Measurements from ENCODE around the gene ADCY7. TPM values are rescaled to one million over a fixed set of nuclear protein-coding genes. Genes with fewer than 3 reads are reported as not detected.

Gene ADCY7
- total RNA-seq, 4 donors from 2014 or later = 4.6 to 44.9 (median 14.1) TPM

DNA sequence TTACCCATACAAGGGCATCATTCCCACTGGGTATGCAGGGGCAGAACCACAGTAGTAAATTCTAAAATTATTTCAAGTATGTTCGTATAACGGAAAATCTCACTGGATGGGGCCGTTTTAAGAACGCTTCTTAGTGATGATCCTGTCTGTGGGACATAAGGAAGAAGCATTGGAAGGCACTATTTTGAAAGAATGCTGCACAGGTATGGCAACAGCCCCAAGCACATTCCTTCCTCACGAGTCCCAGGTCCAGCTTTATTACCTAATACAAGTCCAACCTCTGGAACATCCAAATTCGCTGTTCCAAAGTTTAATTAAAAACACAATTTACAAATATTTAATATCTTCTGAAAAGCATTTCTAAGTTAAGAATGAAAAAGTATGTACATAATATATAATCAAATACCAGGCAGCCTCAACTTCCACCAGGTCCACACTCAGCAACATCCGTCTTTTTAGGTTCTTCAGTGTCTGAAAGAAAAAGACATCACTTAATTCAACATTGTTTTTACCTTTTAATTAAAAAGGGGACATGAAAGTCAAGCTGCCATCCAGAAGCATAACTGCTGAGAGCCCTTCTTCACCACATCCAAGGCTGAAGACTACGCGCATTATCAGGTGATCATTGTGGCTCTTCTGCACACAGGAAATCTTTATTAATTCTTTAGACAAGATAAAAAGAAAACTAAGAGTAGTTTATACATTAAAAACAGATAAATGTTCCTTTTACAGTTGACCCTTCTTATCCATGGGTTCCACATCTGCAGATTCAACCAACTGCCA is 52.6 kb downstream of the ADCY7 start:
- peaks cover 0 to 49% (median 16%) of the 10 kb centered on the region in 4 donors for H3K36me3 ChIP-seq

DNA sequence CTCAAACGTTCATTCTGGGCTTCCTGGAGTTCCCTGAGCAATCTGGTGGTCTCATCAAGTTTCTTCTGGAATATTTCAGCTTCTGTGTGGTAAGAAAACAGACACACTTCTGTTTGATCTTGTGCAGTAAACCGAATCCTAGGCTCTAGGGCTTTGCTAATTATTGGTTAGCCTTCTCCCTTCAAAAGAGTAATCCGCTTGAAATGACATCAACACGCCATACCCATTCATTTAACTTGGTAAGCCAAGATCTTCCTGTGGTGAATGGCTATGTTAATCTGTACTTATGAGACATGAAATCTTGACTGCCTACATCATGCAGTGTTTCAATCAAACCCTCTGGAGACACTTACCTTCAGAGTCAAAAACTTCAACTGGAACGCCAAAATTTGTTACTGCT is 54.0 kb downstream of the ADCY7 start:
- intact Hi-C loops (cut with DNase I; ENCODE audit: low total_unique reads) (no loop called here), in situ Hi-C loops (cut with MboI; ENCODE audit: low pct_ligation_motif_present in 1 of 4, low pct_unique_long_range_greater_than_20kb in 1 of 4, low sequenced_read_pairs in 3 of 4) (no loop called here)
- Histone ChIP-seq H3K4me3 (no peak overlapping the region), H3K27ac (no peak overlapping the region), H3K36me3 (peaks cover 0 to 49% (median 21%) of the 10 kb centered on the region in 4 donors), H3K9me3 (no peaks in the 10 kb centered on the region), H3K4me1 (peaks cover 0 to 5% (median 0%) of the 10 kb centered on the region in 4 donors), H3K27me3 (no peaks in the 10 kb centered on the region)
- 76 to 85% methylated on average over 4 to 5 of the region's 5 CpGs for WGBS, 2 donors (ENCODE audit: low coverage in 1 of 2)
- no peak for DNase-seq
- TF ChIP-seq, protein P1, sequence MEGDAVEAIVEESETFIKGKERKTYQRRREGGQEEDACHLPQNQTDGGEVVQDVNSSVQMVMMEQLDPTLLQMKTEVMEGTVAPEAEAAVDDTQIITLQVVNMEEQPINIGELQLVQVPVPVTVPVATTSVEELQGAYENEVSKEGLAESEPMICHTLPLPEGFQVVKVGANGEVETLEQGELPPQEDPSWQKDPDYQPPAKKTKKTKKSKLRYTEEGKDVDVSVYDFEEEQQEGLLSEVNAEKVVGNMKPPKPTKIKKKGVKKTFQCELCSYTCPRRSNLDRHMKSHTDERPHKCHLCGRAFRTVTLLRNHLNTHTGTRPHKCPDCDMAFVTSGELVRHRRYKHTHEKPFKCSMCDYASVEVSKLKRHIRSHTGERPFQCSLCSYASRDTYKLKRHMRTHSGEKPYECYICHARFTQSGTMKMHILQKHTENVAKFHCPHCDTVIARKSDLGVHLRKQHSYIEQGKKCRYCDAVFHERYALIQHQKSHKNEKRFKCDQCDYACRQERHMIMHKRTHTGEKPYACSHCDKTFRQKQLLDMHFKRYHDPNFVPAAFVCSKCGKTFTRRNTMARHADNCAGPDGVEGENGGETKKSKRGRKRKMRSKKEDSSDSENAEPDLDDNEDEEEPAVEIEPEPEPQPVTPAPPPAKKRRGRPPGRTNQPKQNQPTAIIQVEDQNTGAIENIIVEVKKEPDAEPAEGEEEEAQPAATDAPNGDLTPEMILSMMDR (IDR thresholded peaks at IDR 0.05) = no peak
- TF ChIP-seq POLR2A (IDR thresholded peaks at IDR 0.05) (no peak), EP300 (IDR thresholded peaks at IDR 0.05; ENCODE audit: low read depth) (no peak), POLR2AphosphoS5 (IDR thresholded peaks at IDR 0.05) (no peak)

More for the DNA sequence above, 52.6 kb downstream of the ADCY7 start:
- H3K4me1 ChIP-seq = peaks cover 0 to 3% (median 0%) of the 10 kb centered on the region in 4 donors
- DNase-seq = no peak
- no peaks in the 10 kb centered on the region for H3K9me3 ChIP-seq
- TF ChIP-seq POLR2AphosphoS5 (IDR thresholded peaks at IDR 0.05) (no peak), EP300 (IDR thresholded peaks at IDR 0.05; ENCODE audit: low read depth) (no peak), POLR2A (IDR thresholded peaks at IDR 0.05) (no peak)
- TF ChIP-seq, protein P1 (IDR thresholded peaks at IDR 0.05) = no peak
- WGBS, 2 donors (ENCODE audit: low coverage in 1 of 2) = 91 to 92% methylated on average over 9 of the region's 9 CpGs
- in situ Hi-C loops (cut with MboI; ENCODE audit: low pct_ligation_motif_present in 1 of 4, low pct_unique_long_range_greater_than_20kb in 1 of 4, low sequenced_read_pairs in 3 of 4) (no loop called here), intact Hi-C loops (cut with DNase I; ENCODE audit: low total_unique reads) (no loop called here)
- no peak overlapping the region for H3K4me3 ChIP-seq
- H3K27ac ChIP-seq = no peak overlapping the region
- H3K27me3 ChIP-seq = no peaks in the 10 kb centered on the region

DNA sequence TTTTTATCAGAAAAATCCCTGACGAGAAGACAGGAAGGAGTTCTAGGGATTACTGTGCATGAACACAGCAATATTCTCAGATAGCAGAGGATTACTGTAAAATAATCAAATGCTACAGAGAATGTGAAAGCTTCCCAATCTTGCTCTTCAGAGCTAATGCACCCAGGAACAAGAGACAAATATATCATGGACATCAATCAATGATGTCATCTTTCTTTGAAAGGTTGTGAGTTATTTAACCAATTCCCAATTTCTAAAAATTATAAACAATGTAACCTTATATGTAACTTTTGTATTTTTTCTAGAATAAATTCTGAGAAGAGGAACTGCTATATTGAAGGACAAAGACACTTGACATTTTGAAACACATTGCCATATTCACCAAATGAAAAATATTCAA is 56.0 kb downstream of the ADCY7 start:
- DNase-seq = no peak
- Histone ChIP-seq H3K27ac (peak overlapping the region in 1 of 4 donors; percentile 8), H3K9me3 (no peaks in the 10 kb centered on the region), H3K27me3 (no peaks in the 10 kb centered on the region), H3K4me1 (peaks cover 0 to 8% (median 0%) of the 10 kb centered on the region in 4 donors), H3K4me3 (no peak overlapping the region), H3K36me3 (peaks cover 0 to 54% (median 17%) of the 10 kb centered on the region in 4 donors)
- intact Hi-C loops (cut with DNase I; ENCODE audit: low total_unique reads) = no loop called here
- in situ Hi-C loops (cut with MboI; ENCODE audit: low pct_ligation_motif_present in 1 of 4, low pct_unique_long_range_greater_than_20kb in 1 of 4, low sequenced_read_pairs in 3 of 4) = no loop called here
- WGBS, 2 donors (ENCODE audit: low coverage in 1 of 2) = 71 to 84% methylated on average over 1 of the region's 1 CpG
- TF ChIP-seq POLR2AphosphoS5 (IDR thresholded peaks at IDR 0.05) (no peak), POLR2A (IDR thresholded peaks at IDR 0.05) (no peak), EP300 (IDR thresholded peaks at IDR 0.05; ENCODE audit: low read depth) (no peak)
- TF ChIP-seq, protein P1 (IDR thresholded peaks at IDR 0.05) = no peak

DNA sequence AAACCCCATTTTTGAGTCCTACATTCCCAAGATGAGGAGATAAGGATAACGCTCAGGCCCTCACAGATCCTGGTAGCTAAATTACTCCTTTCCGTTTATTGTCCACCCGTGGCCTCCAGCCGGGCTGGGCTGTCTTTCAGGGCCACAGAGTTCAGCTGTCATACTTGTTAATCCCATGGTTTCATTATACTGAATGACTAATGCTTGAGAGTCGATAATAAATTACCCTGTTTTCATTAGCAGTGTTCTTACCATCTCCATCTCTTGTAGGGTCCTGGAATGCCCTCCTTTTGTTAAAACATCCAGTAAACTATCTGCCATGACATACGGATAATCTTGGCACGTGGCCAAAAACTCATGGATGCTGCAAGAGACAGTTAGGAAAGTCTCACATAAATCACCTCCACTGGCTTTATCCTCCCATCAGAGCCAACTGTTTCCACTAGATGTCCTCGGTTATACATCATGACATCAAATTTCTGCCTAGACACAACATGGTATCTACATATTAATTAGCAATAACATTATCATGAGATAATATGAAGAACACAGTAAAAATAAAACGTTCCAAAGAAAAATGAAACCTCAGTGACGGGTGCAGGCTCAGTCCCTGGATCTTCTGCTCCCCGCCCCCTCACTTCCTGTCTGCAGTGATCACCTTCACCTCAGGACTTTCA is 57.1 kb downstream of the ADCY7 start:
- no peak for DNase-seq
- intact Hi-C loops (cut with DNase I; ENCODE audit: low total_unique reads) (no loop called here), in situ Hi-C loops (cut with MboI; ENCODE audit: low pct_ligation_motif_present in 1 of 4, low pct_unique_long_range_greater_than_20kb in 1 of 4, low sequenced_read_pairs in 3 of 4) (no loop called here)
- no peaks in the 10 kb centered on the region for H3K27me3 ChIP-seq
- 55 to 59% methylated on average over 8 to 11 of the region's 11 CpGs for WGBS, 2 donors (ENCODE audit: low coverage in 1 of 2)
- no peak overlapping the region for H3K4me3 ChIP-seq
- peaks cover 0 to 10% (median 0%) of the 10 kb centered on the region in 4 donors for H3K4me1 ChIP-seq
- peaks cover 0 to 43% (median 16%) of the 10 kb centered on the region in 4 donors for H3K36me3 ChIP-seq
- H3K9me3 ChIP-seq = no peaks in the 10 kb centered on the region
- TF ChIP-seq EP300 (IDR thresholded peaks at IDR 0.05; ENCODE audit: low read depth) (no peak), POLR2AphosphoS5 (IDR thresholded peaks at IDR 0.05) (peak; percentile 20 to 58 (median 46)), POLR2A (IDR thresholded peaks at IDR 0.05) (no peak)
- TF ChIP-seq, protein P1 (IDR thresholded peaks at IDR 0.05) = peak in 1 of 5 experiments; percentile 12
- H3K27ac ChIP-seq = peak overlapping the region; percentile 8 to 41 (median 22)
